Colonic mucosa (tissue), 4 donors: ENCODE data around the gene RAP1GAP2. TPM values are rescaled to one million over a fixed set of nuclear protein-coding genes. Genes with fewer than 3 reads are reported as not detected.

Experiments
- DNase-seq: peaks from one replicate; pipeline ENCODE4 v3.0.0-alpha.2; 2020
- H3K27ac ChIP-seq: fragments of 200-600 bp; one replicate; pipeline ENCODE4 v1.8.0; 2021
- H3K27me3 ChIP-seq: fragments of 200-600 bp; one replicate; pipeline ENCODE4 v1.8.0; 2021
- H3K36me3 ChIP-seq: fragments of 200-600 bp; one replicate; pipeline ENCODE4 v1.8.0; 2021
- H3K4me1 ChIP-seq: fragments of 200-600 bp; one replicate; pipeline ENCODE4 v1.8.0; 2021; ENCODE audit warnings: mild to moderate bottlenecking
- H3K4me3 ChIP-seq: fragments of 200-600 bp; one replicate; pipeline ENCODE4 v1.8.0; 2021
- H3K9ac ChIP-seq, 2 donors: one replicate each; pipeline ENCODE4 v1.7.0; 2013; ENCODE audit warnings: control low read depth in 2 of 2, low read depth in 2 of 2, low read length in 2 of 2
- H3K9me3 ChIP-seq: fragments of 200-600 bp; one replicate; pipeline ENCODE4 v1.8.0; 2021
- intact Hi-C: fragments of 100-400 bp; cut with DNase I; formaldehyde crosslinking; loops from one replicate; pipeline ENCODE4 v1.14.1; 2022
- total RNA-seq, 2 donors: library from RNA; stranded (reverse); fragmentation: NEBNext Ultra II Directional in 1 of 2; extraction: Animal tissue kit (Norgen Biotek cat#: 25700) in 1 of 2; gene quantifications; one replicate each; pipeline ENCODE4 v1.2.1, GENCODE V29; 2021
- TF ChIP-seq, protein P1 (sequence below): fragments of 200-600 bp; IDR thresholded peaks from one replicate; pipeline ENCODE4 v1.8.0; 2022; ENCODE audit warnings: antibody characterized with exemption, mild to moderate bottlenecking
- donor health status: healthy.
- donor health status: DM: no; HTN: no; CAD: no.
- donor health status: DM: no; HTN: no; CAD: no.

RAP1GAP2 gene
- total RNA-seq, 2 donors from 2014 or later = 45.2 to 45.4 TPM

DNA sequence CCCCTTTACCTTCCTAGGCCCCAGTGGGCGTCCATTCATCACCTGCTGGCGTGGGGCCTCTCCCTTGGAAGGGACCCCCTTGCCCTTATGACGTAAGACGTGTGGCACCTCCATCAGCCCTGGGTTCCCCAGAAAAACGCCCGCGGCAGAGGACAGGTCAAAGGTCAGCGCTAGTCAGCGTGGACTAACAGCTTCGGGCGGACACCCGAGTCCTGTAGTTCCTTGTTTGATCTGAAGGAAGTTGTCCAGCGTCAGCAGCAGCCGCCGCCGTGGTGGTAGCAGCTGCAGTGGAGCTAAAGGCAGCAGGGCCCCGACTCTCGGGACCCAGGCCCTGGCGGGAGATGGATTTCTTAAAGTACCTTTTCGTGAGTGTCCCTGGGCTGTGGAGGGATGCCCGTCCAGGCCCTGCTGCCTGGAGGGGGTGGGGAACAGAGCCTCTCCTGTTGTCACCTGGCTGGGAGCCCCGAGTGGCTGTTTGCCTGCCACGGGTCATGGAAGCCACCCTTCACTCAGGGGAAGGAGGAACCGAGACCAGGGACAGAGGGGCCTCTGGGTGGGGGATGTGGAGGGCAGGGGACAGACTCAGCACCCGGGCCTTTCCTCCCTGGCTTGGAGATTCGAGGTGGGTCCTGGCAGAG is 143.6 kb downstream of the RAP1GAP2 start:
- intact Hi-C loops = no loop called here
- H3K36me3 ChIP-seq = no peaks in the 10 kb centered on the region
- H3K9ac ChIP-seq = peak overlapping the region; percentile 14 to 16
- H3K4me3 ChIP-seq = peak overlapping the region; percentile 11
- TF ChIP-seq, protein P1, sequence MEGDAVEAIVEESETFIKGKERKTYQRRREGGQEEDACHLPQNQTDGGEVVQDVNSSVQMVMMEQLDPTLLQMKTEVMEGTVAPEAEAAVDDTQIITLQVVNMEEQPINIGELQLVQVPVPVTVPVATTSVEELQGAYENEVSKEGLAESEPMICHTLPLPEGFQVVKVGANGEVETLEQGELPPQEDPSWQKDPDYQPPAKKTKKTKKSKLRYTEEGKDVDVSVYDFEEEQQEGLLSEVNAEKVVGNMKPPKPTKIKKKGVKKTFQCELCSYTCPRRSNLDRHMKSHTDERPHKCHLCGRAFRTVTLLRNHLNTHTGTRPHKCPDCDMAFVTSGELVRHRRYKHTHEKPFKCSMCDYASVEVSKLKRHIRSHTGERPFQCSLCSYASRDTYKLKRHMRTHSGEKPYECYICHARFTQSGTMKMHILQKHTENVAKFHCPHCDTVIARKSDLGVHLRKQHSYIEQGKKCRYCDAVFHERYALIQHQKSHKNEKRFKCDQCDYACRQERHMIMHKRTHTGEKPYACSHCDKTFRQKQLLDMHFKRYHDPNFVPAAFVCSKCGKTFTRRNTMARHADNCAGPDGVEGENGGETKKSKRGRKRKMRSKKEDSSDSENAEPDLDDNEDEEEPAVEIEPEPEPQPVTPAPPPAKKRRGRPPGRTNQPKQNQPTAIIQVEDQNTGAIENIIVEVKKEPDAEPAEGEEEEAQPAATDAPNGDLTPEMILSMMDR = no peak
- no peaks in the 10 kb centered on the region for H3K9me3 ChIP-seq
- no peaks in the 10 kb centered on the region for H3K27me3 ChIP-seq
- DNase-seq = peak; percentile 67
- H3K27ac ChIP-seq = no peak overlapping the region
- no peaks in the 10 kb centered on the region for H3K4me1 ChIP-seq

DNA sequence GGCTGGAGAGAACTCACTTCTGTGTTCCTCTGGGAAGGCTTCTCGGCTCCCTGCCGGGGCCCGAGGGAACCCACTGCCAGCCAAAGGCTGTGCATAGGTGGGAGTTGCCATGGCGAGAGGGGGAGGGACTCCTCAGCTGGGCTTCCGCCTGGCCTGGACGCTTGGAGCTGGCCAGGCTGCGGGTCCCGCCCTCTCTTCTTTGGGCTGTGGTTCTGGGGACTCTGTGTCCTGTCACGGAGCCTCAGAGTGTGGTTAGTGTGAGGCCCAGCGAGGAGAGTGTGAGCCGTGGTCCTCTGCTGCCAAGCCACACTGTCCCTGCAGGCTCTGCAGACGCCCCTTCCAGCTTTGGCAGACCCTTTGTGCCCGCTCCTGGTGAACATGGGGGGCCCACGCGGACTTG is 144.1 kb downstream of the RAP1GAP2 start:
- H3K4me3 ChIP-seq = peak overlapping the region; percentile 11
- no peaks in the 10 kb centered on the region for H3K27me3 ChIP-seq
- intact Hi-C loops = no loop called here
- no peak overlapping the region for H3K27ac ChIP-seq
- peak overlapping the region; percentile 14 to 16 for H3K9ac ChIP-seq
- H3K36me3 ChIP-seq = no peaks in the 10 kb centered on the region
- no peak for DNase-seq
- TF ChIP-seq, protein P1 = no peak
- H3K9me3 ChIP-seq = no peaks in the 10 kb centered on the region
- H3K4me1 ChIP-seq = no peaks in the 10 kb centered on the region

DNA sequence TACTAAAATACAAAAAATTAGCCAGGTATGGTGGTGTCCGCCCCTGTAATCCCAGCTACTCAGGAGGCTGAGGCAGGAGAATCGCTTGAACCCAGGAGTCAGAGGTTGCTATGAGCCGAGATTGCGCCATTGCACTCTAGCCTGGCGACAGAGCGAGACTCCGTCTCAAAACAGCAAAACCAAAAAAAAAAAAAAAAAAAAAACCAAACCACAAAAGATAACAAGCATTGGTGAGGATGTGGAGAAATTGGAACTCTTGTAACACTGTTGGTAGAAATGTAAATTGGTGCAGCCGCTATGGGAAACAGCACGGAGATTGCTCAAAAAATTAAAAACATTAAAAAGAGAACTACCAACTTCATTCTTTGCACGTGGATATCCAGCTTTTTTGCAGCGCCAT is 147.7 kb downstream of the RAP1GAP2 start:
- intact Hi-C loops = no loop called here
- H3K36me3 ChIP-seq = no peaks in the 10 kb centered on the region

DNA sequence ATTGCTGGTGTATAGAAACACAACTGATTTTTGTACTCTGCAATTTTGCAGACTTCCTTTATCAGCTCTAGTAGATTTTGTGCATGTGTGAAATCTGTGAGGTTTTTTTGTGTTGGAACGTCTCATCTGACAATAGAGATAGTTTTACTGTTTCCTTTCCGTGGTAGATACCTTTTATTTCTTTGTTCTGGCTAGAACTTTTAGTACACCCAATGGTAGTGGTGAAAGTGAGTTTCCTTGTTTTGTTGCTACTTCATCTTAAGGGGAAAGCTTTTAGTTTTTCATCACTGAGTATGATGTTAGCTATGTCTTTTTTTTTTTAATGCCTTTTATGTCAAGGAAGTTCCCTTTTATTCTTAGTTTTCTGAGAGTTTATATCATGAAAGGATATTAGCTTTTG is 149.1 kb downstream of the RAP1GAP2 start:
- H3K9ac ChIP-seq = no peak overlapping the region
- no peak overlapping the region for H3K4me3 ChIP-seq
- no peaks in the 10 kb centered on the region for H3K4me1 ChIP-seq
- no peak overlapping the region for H3K27ac ChIP-seq
- H3K27me3 ChIP-seq = no peaks in the 10 kb centered on the region
- H3K9me3 ChIP-seq = no peaks in the 10 kb centered on the region
- no peaks in the 10 kb centered on the region for H3K36me3 ChIP-seq
- no peak for DNase-seq
- intact Hi-C loops = no loop called here
- TF ChIP-seq, protein P1 = no peak

More for the DNA sequence above, 147.7 kb downstream of the RAP1GAP2 start:
- TF ChIP-seq, protein P1 = no peak
- H3K27me3 ChIP-seq = no peaks in the 10 kb centered on the region
- no peak overlapping the region for H3K9ac ChIP-seq
- no peak for DNase-seq
- no peaks in the 10 kb centered on the region for H3K9me3 ChIP-seq
- no peak overlapping the region for H3K27ac ChIP-seq
- H3K4me1 ChIP-seq = no peaks in the 10 kb centered on the region
- no peak overlapping the region for H3K4me3 ChIP-seq

DNA sequence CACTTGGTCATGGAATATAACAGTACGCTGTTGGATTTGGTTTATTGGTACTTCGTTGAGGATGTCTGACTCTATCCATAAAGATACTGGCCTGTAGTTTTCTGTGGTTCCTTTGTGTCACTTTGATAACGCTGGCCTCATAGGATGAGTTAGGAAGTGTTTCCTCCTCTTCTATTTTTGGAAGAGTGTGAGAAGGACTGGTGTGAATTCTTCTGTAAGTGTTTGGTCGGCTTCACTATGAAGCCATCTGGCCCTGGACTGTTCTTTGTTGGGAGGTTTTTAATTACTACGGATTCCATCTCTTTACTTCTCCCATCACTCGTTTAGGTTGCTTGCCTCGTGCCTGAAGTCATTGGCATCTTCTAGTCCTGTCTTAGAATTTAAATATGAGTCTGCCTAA is 149.9 kb downstream of the RAP1GAP2 start:
- no peak overlapping the region for H3K9ac ChIP-seq
- DNase-seq = no peak
- no peaks in the 10 kb centered on the region for H3K36me3 ChIP-seq
- H3K27me3 ChIP-seq = no peaks in the 10 kb centered on the region
- no peaks in the 10 kb centered on the region for H3K9me3 ChIP-seq
- no peak overlapping the region for H3K27ac ChIP-seq
- intact Hi-C loops = no loop called here
- TF ChIP-seq, protein P1 = no peak
- no peaks in the 10 kb centered on the region for H3K4me1 ChIP-seq
- H3K4me3 ChIP-seq = no peak overlapping the region
